GM12892 (cell line): ENCODE data around the gene TMEM92.

Experiments
- POLR2A ChIP-seq: IDR thresholded peaks from 2 replicates; pipeline ENCODE4 v1.6.1; 2011; ENCODE audit warnings: low read depth, low read length, control low read depth
- POLR2AphosphoS5 ChIP-seq: IDR thresholded peaks from 2 replicates; pipeline ENCODE4 v1.6.1; 2011; ENCODE audit warnings: low read depth, low read length, control low read depth

DNA sequence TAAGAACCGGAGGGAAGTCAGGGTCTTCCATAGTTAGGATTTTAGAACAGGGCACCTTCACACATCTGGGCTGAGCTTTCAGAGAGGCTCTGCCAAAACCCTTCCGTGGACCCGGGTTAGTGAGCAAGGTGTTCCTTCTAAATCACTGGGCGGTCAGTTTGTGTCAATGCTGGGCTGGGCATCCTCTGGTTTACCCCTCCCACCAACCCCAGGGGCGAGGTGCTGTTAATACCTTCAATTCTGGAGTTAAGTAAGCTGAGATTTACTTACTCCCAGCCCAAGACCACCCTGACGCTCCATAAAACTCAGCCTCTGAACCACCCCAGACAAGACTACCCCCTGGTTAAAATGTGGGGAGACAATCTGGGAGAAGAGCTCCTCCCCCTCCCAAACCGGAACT lies 1.0 kb downstream of the TMEM92 start:
- TF ChIP-seq POLR2AphosphoS5 = no peak
- TF ChIP-seq POLR2A = no peak
